WTC11 (cell line): ENCODE data around the gene GLI2. TPM values are rescaled to one million over a fixed set of nuclear protein-coding genes. Genes with fewer than 3 reads are reported as not detected.
A peak's percentile ranks its signal among the peaks of the same experiment; 100 is the strongest.

ENCODE experiments used
- ATAC-seq: fragments of 200-7000 bp; cut with Tn5 transposase; 2 replicates; pipeline ENCODE4 v1.10.0; 2021; ENCODE audit warnings: mild to moderate bottlenecking, moderate library complexity
- CTCF ChIA-PET: fragments of 300-600 bp; sonication (Branson Sonifier 250); formaldehyde crosslinking; loops from one replicate; lab custom pipeline; 2021; ENCODE audit warnings: antibody characterized with exemption; lab: Charles Lee
- POLR2A ChIA-PET: fragments of 350-600 bp; sonication (Branson Sonifier 250); formaldehyde crosslinking; loops from one replicate; lab custom pipeline; 2021; ENCODE audit warnings: antibody characterized with exemption; lab: Charles Lee
- DNase-seq: peaks from one replicate; pipeline ENCODE4 v3.0.0; 2021; ENCODE audit warnings: low spot score
- H3K27ac Mint-ChIP-seq: 2 replicates; pipeline ENCODE4 v1.8.0; 2021; ENCODE audit warnings: mixed read lengths
- H3K27me3 Mint-ChIP-seq: 2 replicates; pipeline ENCODE4 v1.8.0; 2021; ENCODE audit warnings: low read depth, mild to moderate bottlenecking, moderate library complexity, mixed read lengths
- H3K36me3 Mint-ChIP-seq: 2 replicates; pipeline ENCODE4 v1.8.0; 2021; ENCODE audit warnings: mixed read lengths
- H3K4me1 Mint-ChIP-seq: 2 replicates; pipeline ENCODE4 v1.8.0; 2022; ENCODE audit warnings: mixed read lengths
- H3K4me3 Mint-ChIP-seq: 2 replicates; pipeline ENCODE4 v1.8.0; 2021; ENCODE audit warnings: mild to moderate bottlenecking, moderate library complexity, mixed read lengths
- H3K9me3 Mint-ChIP-seq: 2 replicates; pipeline ENCODE4 v1.8.0; 2021; ENCODE audit warnings: mixed read lengths
- ARID4B ChIP-seq: sonication (generic); formaldehyde crosslinking; IDR thresholded peaks from 2 replicates; pipeline ENCODE4 v1.8.0; 2023; ENCODE audit warnings: missing genetic modification reagents, mild to moderate bottlenecking, borderline replicate concordance
- ATF1 ChIP-seq: sonication (generic); formaldehyde crosslinking; IDR thresholded peaks from 2 replicates; pipeline ENCODE4 v1.8.1; 2023; ENCODE audit warnings: mild to moderate bottlenecking, moderate library complexity, missing genetic modification reagents
- CREB1 ChIP-seq: sonication (generic); formaldehyde crosslinking; IDR thresholded peaks from 2 replicates; pipeline ENCODE4 v1.8.0; 2023; ENCODE audit warnings: mild to moderate bottlenecking, missing genetic modification reagents
- EMX1 ChIP-seq: fragments of 250-450 bp; sonication (Bioruptor Pico); IDR thresholded peaks from 2 replicates; pipeline ENCODE4 v1.8.0; 2021; ENCODE audit warnings: mild to moderate bottlenecking
- FOXJ3 ChIP-seq: sonication (generic); formaldehyde crosslinking; IDR thresholded peaks from 2 replicates; pipeline ENCODE4 v1.9.0; 2021; ENCODE audit warnings: missing genetic modification reagents, mild to moderate bottlenecking, borderline replicate concordance
- FOXK1 ChIP-seq: sonication (generic); formaldehyde crosslinking; IDR thresholded peaks from 2 replicates; pipeline ENCODE4 v1.8.0; 2022; ENCODE audit warnings: mild to moderate bottlenecking, moderate library complexity, missing genetic modification reagents
- GABPB1 ChIP-seq: sonication (generic); formaldehyde crosslinking; IDR thresholded peaks from 2 replicates; pipeline ENCODE4 v1.8.1; 2023; ENCODE audit warnings: mild to moderate bottlenecking, missing genetic modification reagents
- JUN ChIP-seq: sonication (generic); formaldehyde crosslinking; IDR thresholded peaks from 2 replicates; pipeline ENCODE4 v1.8.0; 2023; ENCODE audit warnings: mild to moderate bottlenecking, missing genetic modification reagents
- NFYB ChIP-seq: sonication (generic); formaldehyde crosslinking; conservative IDR thresholded peaks from 2 replicates; pipeline ENCODE4 v1.8.0; 2022; ENCODE audit warnings: low read depth, missing genetic modification reagents
- OVOL2 ChIP-seq: fragments of 250-450 bp; sonication (Bioruptor Pico); IDR thresholded peaks from 2 replicates; pipeline ENCODE4 v1.9.0; 2021; ENCODE audit warnings: mild to moderate bottlenecking, borderline replicate concordance
- SMAD3 ChIP-seq: sonication (generic); formaldehyde crosslinking; IDR thresholded peaks from 2 replicates; pipeline ENCODE4 v1.8.0; 2022; ENCODE audit warnings: missing genetic modification reagents, mild to moderate bottlenecking, borderline replicate concordance
- SMAD4 ChIP-seq: sonication (generic); formaldehyde crosslinking; IDR thresholded peaks from 2 replicates; pipeline ENCODE4 v1.8.0; 2022; ENCODE audit warnings: mild to moderate bottlenecking, missing genetic modification reagents
- SP1 ChIP-seq: sonication (generic); formaldehyde crosslinking; conservative IDR thresholded peaks from 2 replicates; pipeline ENCODE4 v1.8.1; 2022; ENCODE audit warnings: missing genetic modification reagents
- USF2 ChIP-seq: sonication (generic); formaldehyde crosslinking; IDR thresholded peaks from 2 replicates; pipeline ENCODE4 v1.8.1; 2023; ENCODE audit warnings: mild to moderate bottlenecking, missing genetic modification reagents, moderate library complexity
- ZBTB21 ChIP-seq: sonication (generic); formaldehyde crosslinking; IDR thresholded peaks from 2 replicates; pipeline ENCODE4 v1.8.1; 2023; ENCODE audit warnings: mild to moderate bottlenecking, missing genetic modification reagents, borderline replicate concordance
- ZNF396 ChIP-seq: fragments of 250-450 bp; sonication (Bioruptor Pico); IDR thresholded peaks from 2 replicates; pipeline ENCODE4 v1.8.0; 2021; ENCODE audit warnings: mild to moderate bottlenecking, moderate library complexity, borderline replicate concordance
- ZNF416 ChIP-seq: fragments of 250-450 bp; sonication (Bioruptor Pico); IDR thresholded peaks from 2 replicates; pipeline ENCODE4 v1.9.0; 2021; ENCODE audit warnings: mild to moderate bottlenecking, inconsistent platforms
- ZNF423 ChIP-seq: fragments of 250-450 bp; sonication (Bioruptor Pico); IDR thresholded peaks from 2 replicates; pipeline ENCODE4 v2.1.2; 2022; ENCODE audit warnings: mild to moderate bottlenecking, moderate library complexity
- total RNA-seq: library from RNA; stranded (reverse); gene quantifications from 3 replicates; pipeline ENCODE4 v1.2.3, GENCODE V29; 2021
- TF ChIP-seq, protein P1 (sequence below): fragments of 200-600 bp; IDR thresholded peaks from 2 replicates; pipeline ENCODE4 v1.8.0; 2022; ENCODE audit warnings: antibody characterized with exemption

GLI2 gene
- total RNA-seq, 1 experiment from 2014 or later, result 60.9 TPM

GRCh38 chr2:120709608-120710041 is 26.0 kb upstream of the GLI2 start (continued):
- TF ChIP-seq USF2 (CRISPR knock-in tag) (no peak), ZNF396 (CRISPR knock-in tag) (no peak), ATF1 (CRISPR knock-in tag) (no peak), FOXJ3 (CRISPR knock-in tag) (no peak), JUN (CRISPR knock-in tag) (no peak), CREB1 (CRISPR knock-in tag) (no peak), OVOL2 (no peak), ZNF423 (CRISPR knock-in tag) (peak; percentile 86), ZBTB21 (CRISPR knock-in tag) (no peak), EMX1 (CRISPR knock-in tag) (no peak), ARID4B (CRISPR knock-in tag) (no peak; the same call in 1 of the 2 replicates), NFYB (CRISPR knock-in tag) (no peak), ZNF416 (CRISPR knock-in tag) (no peak)
- TF ChIP-seq, protein P1, sequence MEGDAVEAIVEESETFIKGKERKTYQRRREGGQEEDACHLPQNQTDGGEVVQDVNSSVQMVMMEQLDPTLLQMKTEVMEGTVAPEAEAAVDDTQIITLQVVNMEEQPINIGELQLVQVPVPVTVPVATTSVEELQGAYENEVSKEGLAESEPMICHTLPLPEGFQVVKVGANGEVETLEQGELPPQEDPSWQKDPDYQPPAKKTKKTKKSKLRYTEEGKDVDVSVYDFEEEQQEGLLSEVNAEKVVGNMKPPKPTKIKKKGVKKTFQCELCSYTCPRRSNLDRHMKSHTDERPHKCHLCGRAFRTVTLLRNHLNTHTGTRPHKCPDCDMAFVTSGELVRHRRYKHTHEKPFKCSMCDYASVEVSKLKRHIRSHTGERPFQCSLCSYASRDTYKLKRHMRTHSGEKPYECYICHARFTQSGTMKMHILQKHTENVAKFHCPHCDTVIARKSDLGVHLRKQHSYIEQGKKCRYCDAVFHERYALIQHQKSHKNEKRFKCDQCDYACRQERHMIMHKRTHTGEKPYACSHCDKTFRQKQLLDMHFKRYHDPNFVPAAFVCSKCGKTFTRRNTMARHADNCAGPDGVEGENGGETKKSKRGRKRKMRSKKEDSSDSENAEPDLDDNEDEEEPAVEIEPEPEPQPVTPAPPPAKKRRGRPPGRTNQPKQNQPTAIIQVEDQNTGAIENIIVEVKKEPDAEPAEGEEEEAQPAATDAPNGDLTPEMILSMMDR, result no peak

- POLR2A ChIA-PET, result interaction anchor here (0.8 to 0.9 kb wide), 2 partner anchors 27 to 76 kb away, joined by 3 to 4 read pairs; no protein-coding TSS in a partner anchor
- peaks cover 78% of the 10 kb centered on the region for H3K27me3 Mint-ChIP-seq
- TF ChIP-seq SMAD4 (CRISPR knock-in tag), result no peak
- 0 out of 2 replicates have a peak, but pooled peaks have one; percentile 1 for TF ChIP-seq FOXK1 (CRISPR knock-in tag)
- 0 out of 2 replicates have a peak, but pooled peaks have one; percentile 29 for TF ChIP-seq SP1 (CRISPR knock-in tag)
- TF ChIP-seq USF2 (CRISPR knock-in tag), result no peak
- TF ChIP-seq GABPB1 (CRISPR knock-in tag), result no peak
- TF ChIP-seq SMAD3, result no peak
- TF ChIP-seq, all 79 proteins: peak for 2
- ATAC-seq, result peak; percentile 19
- peak overlapping the region; percentile 51 for H3K4me3 Mint-ChIP-seq
- peaks cover 78% of the 10 kb centered on the region for H3K4me1 Mint-ChIP-seq
- no peaks in the 10 kb centered on the region for H3K36me3 Mint-ChIP-seq
- no peaks in the 10 kb centered on the region for H3K9me3 Mint-ChIP-seq
- peak overlapping the region; percentile 73 for H3K27ac Mint-ChIP-seq
- DNase-seq, result peak; percentile 41
- CTCF ChIA-PET, result interaction anchor here (0.6 to 3.9 kb wide), 12 partner anchors 9 to 370 kb away, joined by 3 to 32 read pairs (median 4); no protein-coding TSS in a partner anchor
Measured at GRCh38 chr2:120710256-120710655, 25.4 kb upstream of the GLI2 start.
